GM19239 (cell line): Measurements from ENCODE around the gene ZNF865.

Source experiments
- DNase-seq: peaks from one replicate; pipeline ENCODE4 v3.0.0; 2011; ENCODE audit warnings: low spot score; ENCODE audit not compliant: insufficient read length
- FAIRE-seq: peaks from 2 replicates; lab custom pipeline; 2011; peaks lifted over from hg19 to GRCh38; lab: Jason Lieb, UNC

ZNF865 gene

GRCh38 chr19:55585658-55586339 is 19.6 kb upstream of the ZNF865 start:
- DNase-seq (no peak), FAIRE-seq (no peak)

GRCh38 chr19:55586976-55587668 is 18.3 kb upstream of the ZNF865 start:
- DNase-seq (peak; percentile 98), FAIRE-seq (peak; percentile 90)

GRCh38 chr19:55588738-55589137 is 16.7 kb upstream of the ZNF865 start:
- DNase-seq (no peak), FAIRE-seq (no peak)

- FAIRE-seq (no peak), DNase-seq (no peak)
These were observed 15.3 kb upstream of the ZNF865 start for GRCh38 chr19:55590109-55590508.

GRCh38 chr19:55590617-55591016 is 14.8 kb upstream of the ZNF865 start:
- DNase-seq (no peak), FAIRE-seq (no peak)

GRCh38 chr19:55591555-55591954 is 13.9 kb upstream of the ZNF865 start:
- DNase-seq (no peak), FAIRE-seq (no peak)

DNA sequence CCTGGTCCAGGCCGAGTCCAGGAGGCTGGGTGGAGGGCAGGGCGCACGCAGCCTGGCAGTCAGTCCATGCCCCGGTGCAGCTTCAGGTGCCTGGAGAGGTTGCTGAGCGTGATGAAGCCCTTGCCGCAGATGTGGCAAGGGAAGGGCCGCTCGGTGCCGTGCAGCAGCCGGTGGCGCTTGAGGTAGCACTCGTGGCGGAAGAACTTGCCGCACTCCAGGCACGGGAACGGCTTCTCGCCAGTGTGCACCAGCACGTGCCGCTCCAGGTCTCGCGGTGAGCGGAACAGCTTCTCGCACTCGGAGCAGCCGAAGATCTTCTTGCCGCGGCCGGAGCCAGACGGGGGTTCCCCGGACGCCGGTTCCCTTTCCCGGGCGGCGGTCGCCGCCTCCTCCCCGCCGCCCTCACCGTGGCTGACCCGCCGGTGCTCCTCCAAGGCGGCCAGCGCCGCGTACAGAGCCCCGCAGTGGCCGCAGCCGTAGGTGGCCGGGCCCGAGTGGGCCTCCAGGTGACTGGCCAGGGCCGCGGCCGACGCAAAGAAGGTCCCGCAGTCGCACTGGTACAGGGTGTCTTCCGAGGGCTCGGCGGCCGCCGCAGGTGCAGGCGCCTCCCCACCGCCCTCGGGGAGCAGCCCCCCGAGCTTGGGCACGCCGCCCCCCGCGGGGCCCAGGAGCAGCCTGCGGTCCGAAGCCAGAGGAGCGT is 12.9 kb upstream of the ZNF865 start:
- DNase-seq = no peak
- FAIRE-seq = no peak

DNA sequence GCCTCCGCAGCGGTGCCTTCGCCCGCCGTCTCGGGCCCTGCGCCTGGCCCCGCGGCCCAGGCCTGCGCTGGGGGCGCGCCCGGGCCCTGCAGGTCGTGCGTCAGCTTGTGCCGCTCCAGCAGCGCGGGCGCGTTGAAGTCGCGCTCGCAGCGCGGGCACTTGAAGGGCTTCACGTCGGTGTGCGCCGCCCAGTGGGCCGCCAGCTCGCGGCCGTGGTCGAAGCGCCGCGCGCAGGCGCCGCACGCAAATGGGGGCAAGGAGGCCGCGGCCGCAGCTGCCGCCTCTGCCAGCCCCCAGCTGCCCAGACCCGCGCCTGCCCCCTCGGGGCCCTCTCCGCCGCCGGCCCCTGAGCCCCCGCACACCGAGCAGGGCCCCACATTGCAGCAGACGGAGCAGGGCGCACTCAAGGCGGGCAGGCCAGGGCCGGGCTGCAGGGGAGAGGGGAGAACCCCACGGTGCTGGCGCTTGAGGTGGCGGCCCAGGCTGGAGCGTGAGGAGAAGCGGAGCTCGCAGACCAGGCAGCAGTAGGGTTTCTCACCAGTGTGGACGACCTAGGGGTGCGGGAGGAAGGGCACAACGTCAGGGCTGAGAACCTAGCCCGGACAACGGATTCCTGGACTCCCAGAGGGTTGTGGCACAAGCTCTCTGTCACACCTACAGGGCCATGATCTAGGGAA is 12.2 kb upstream of the ZNF865 start:
- FAIRE-seq (no peak), DNase-seq (no peak)

GRCh38 chr19:55594996-55595545 is 10.4 kb upstream of the ZNF865 start:
- DNase-seq (no peak), FAIRE-seq (no peak)

GRCh38 chr19:55596304-55596703 is 9.1 kb upstream of the ZNF865 start:
- no peak for FAIRE-seq
- DNase-seq = no peak

GRCh38 chr19:55597501-55597921 is 7.9 kb upstream of the ZNF865 start:
- FAIRE-seq (no peak), DNase-seq (no peak)

GRCh38 chr19:55598034-55598433 is 7.4 kb upstream of the ZNF865 start:
- FAIRE-seq (no peak), DNase-seq (no peak)

GRCh38 chr19:55598719-55599467 is 6.6 kb upstream of the ZNF865 start:
- FAIRE-seq (peak; percentile 95), DNase-seq (peak; percentile 77)

DNA sequence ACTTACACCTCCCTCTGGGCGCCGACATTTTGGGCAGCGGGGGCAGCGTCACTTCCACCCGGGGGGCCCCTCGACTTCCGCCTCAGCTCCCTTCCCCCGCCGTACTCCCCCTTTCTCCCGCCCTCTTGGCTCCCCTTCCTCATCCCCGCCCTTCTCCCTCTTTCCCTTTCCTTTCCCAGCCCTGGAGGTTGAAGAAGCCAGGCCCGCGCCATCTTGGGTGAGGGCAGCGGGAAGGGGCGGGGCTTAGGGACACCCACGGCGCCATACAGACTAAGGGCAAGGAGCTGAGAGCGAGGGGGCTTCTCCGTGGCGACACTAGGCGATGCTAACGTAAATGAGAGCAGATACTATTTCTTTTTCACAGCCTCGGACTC is 6.0 kb upstream of the ZNF865 start, which contains the start of gene FIZ1:
Gene FIZ1 (minus strand): TSS at position 50 of the 374 bp plus-strand sequence. CDS start 1,652 bp downstream, outside the sequence.
- DNase-seq = peak; percentile 85
- no peak for FAIRE-seq

DNA sequence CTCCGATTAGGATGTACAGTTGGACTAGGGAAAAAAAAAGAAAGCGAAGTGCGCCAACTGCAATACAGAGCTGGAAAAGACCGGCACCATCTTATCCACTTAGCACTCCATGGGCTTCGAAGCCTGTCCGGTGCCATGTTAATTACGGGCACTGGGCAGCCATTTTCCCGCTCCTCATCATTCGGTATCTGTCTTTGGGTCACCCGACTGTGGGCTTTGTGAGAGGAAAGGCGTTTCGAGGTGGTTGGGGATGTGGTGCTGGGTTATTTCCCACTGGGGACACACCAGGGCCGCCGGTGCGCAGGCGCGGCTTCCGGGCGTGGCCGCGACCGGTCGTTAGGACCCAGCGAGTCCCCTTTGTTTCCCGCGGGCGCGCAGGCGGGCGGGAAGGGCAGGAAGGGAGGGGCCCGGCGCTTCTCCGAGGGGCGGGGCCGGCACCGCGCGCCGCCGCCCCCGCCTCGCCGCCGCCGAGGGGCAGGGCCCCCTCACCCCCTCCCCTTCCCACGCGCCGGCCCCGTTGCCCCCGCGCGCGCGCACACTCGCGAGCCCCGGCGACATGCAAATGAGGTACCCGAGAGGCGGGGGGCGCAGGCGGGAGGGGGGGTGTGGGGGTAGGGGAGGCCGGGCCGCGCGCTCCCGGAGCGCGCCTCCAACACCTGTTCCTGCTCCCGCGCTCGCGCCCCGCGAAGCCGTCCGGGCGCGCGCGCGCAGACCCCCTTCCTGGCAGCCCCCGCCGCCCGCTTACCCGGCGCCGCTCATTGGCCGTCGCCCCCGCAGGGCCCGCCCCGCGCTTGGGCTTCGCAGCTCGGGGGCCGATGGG is 5.4 kb upstream of the ZNF865 start, which contains the start of gene ZNF524:
Gene ZNF524 (plus strand): TSS at position 447 of the 820 bp plus-strand sequence. CDS start 1,825 bp downstream, outside the sequence.
- no peak for FAIRE-seq
- DNase-seq = peak; percentile 80

DNA sequence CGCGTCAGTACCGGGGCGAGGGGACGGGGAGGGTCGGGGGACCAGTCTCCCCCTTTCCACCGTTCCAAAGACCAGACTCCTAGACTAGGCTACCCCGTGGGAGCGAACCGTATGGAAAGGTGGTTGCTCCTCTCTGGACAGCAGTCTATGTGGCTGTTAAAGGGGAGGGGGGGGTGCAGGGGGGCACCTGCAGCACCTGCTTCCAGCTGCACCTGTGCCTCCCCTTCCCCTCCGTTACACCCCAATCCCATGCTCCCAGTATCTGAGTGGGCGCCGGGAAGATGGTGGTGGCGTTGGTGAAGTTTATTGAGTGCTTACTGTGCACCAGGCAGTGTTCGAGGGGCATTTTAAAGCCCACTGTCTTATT is 4.8 kb upstream of the ZNF865 start:
- DNase-seq (no peak), FAIRE-seq (no peak)

DNA sequence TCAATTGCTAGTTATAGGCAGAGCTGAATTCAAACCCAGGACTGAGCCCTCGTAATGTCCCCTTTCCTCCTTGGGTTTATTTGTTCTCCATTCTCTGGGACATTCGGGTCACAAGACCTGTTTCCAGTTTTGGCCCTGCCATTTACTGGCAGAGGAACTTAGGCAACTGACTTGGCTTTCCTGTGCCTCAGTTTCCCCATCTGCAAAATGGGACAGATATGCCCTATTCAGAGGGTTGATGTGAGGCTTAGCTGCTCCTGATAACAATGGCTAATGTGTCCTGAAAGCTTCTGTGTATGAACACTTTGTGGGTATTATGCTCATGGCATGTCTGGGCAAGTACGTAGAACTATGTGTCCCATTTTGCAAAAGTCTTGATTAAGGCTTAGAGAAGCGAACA is 4.4 kb upstream of the ZNF865 start:
- FAIRE-seq (no peak), DNase-seq (no peak)

GRCh38 chr19:55602104-55603001 is 3.1 kb upstream of the ZNF865 start:
- no peak for FAIRE-seq

More at GRCh38 chr19:55602104-55603001, 3.1 kb upstream of the ZNF865 start:
- no peak for DNase-seq
